Fibroblast of the aortic adventitia (primary cell): ENCODE data around the gene DHTKD1. TPM values are rescaled to one million over a fixed set of nuclear protein-coding genes. Genes with fewer than 3 reads are reported as not detected.

Experiments
- DNase-seq: peaks from one replicate; pipeline ENCODE4 v3.0.0-alpha.2; 2010; ENCODE audit warnings: low read depth
- H3K4me3 ChIP-seq: 2 replicates; pipeline ENCODE4 v1.5.1; 2011; ENCODE audit warnings: low read depth, mild to moderate bottlenecking, control low read depth, low read length, moderate library complexity
- total RNA-seq: library from RNA; depleted of rRNA; stranded (reverse); fragments of >200 nt; gene quantifications from 2 replicates; pipeline ENCODE4 v1.2.3, GENCODE V29; 2012; ENCODE audit warnings: low replicate concordance
- TF ChIP-seq, protein P1 (sequence below): IDR thresholded peaks from 2 replicates; pipeline ENCODE4 v1.5.1; 2011; ENCODE audit warnings: mild to moderate bottlenecking, low read length, control low read depth, inconsistent platforms; ENCODE audit not compliant: insufficient read depth

Gene DHTKD1
- total RNA-seq, 1 donor, result 30.9 TPM

- no peak overlapping the region for H3K4me3 ChIP-seq
- DNase-seq, result no peak
- TF ChIP-seq, protein P1, sequence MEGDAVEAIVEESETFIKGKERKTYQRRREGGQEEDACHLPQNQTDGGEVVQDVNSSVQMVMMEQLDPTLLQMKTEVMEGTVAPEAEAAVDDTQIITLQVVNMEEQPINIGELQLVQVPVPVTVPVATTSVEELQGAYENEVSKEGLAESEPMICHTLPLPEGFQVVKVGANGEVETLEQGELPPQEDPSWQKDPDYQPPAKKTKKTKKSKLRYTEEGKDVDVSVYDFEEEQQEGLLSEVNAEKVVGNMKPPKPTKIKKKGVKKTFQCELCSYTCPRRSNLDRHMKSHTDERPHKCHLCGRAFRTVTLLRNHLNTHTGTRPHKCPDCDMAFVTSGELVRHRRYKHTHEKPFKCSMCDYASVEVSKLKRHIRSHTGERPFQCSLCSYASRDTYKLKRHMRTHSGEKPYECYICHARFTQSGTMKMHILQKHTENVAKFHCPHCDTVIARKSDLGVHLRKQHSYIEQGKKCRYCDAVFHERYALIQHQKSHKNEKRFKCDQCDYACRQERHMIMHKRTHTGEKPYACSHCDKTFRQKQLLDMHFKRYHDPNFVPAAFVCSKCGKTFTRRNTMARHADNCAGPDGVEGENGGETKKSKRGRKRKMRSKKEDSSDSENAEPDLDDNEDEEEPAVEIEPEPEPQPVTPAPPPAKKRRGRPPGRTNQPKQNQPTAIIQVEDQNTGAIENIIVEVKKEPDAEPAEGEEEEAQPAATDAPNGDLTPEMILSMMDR, result no peak
Observed at GRCh38 chr10:12109286-12109685, 40.5 kb downstream of the DHTKD1 start.

GRCh38 chr10:12111528-12111927 is 42.8 kb downstream of the DHTKD1 start:
- no peak for DNase-seq
- TF ChIP-seq, protein P1, result no peak
- H3K4me3 ChIP-seq, result no peak overlapping the region

DNA sequence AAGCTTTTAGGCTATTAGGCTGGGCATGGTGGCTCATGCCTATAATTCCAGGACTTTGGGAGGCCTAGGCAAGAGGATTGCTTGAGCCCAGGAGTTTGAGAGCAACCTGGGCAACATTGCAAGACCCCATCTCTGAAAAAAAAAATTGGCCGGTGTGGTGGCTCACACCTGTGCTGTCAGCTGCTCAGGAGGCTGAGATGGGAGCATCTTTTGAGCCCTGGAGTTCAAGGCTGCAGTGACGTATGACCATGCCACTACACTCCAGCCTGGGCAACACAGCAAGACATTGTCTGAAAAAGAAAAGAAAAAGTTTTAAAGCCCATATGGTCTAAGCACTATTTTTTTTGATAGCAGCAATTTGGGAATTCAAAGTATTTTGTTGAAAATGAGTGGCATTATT is 44.9 kb downstream of the DHTKD1 start:
- TF ChIP-seq, protein P1, result no peak
- DNase-seq, result no peak
- H3K4me3 ChIP-seq, result no peak overlapping the region

GRCh38 chr10:12121673-12122072 is 52.9 kb downstream of the DHTKD1 start:
- no peak overlapping the region for H3K4me3 ChIP-seq
- TF ChIP-seq, protein P1, result no peak
- no peak for DNase-seq

DNA sequence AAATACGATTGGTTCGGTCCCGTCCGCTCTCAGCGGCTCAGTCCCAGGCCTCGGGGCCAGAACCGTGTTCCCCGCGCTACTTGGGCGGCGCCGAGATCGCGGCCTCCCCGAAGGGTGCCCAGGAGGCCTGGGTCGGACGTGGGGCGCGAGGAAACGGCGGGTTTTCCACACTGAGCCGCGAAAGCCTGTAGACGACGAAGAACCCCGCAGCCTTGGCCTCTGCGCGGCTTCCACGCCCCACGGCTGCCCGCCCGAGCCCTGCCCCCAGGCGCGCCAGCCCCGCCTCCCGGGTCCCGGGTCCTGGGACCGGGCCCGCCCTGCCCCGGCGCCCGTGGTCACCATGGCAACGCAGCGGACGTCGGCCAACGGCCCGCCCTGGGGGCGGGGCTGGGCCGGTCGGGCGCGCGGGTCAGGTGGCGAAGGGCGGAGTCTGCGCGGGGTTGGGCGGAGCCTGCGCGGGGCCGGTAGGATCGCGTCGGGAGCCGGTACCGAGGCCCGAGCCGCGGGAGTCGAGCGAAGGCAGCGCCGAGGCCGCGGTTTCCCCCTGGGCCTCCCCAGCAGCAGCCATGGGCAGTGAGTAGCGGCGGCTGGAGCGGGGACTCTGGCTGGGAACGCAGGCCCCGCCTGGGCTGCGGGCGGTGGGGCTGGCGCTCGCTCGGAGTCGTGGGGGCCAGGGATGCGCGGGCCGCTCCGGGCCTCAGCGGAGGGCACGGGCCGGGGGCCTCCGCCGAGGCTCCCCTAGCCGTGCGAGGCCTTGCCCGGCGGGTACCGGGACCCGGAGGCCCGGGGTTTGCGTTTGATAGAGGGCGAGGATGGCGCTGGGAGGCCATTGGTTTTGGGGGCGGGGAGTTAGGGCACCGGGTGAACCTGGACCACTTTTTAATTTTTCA is 60.7 kb downstream of the DHTKD1 start, which contains the start of gene SEC61A2:
SEC61A2 (plus strand) TSS at position 456 of the 890 bp plus-strand sequence; CDS start at position 567, 111 bp downstream.
- peak within 1 kb of the TSS; percentile 91 for H3K4me3 ChIP-seq
- DNase-seq, result peak; percentile 83
- TF ChIP-seq, protein P1, result no peak

DNA sequence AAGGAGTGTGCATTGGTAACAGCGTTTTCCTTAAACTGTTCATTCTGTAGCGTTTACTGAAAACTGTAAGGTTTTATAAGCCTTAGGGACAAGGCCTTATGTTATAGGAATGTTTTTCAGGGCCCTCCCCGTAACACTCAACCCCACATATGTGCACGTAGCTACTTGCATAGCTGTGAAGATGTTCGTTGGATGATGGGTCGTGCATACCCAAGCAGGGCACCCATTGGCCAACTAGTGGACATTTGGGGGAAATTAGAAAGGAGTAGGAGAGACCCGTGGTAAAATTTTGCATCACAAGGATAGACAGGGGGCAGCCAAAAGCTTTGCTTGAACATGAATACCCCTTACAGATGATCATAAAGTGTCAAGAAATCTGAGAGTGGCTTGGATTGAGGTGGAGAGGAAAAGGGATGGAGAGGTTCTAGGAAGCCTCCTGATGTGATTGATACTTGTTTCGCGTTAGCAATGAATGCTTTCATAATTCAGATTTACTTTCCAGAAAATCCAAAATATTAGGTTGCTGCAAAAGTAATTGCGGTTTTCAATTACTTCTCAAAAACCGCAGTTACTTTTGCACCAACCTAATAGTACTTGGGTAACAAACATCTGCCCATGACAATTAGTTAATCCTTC is 61.6 kb downstream of the DHTKD1 start:
- TF ChIP-seq, protein P1, result peak; percentile 74
- DNase-seq, result peak; percentile 71
- H3K4me3 ChIP-seq, result peak overlapping the region; percentile 91
